Adrenal gland (tissue), 12 donors: ENCODE data around the gene ATG12. TPM values are rescaled to one million over a fixed set of nuclear protein-coding genes. Genes with fewer than 3 reads are reported as not detected.

Experiments used
- DNase-seq, 7 donors: peaks; one replicate each; pipeline ENCODE4 v3.0.0-alpha.2; 2019 to 2020
- H3K27ac ChIP-seq, 5 donors: fragments of 200-600 bp; sonication (generic) in 4 of 5; 1 replicate in 3 of 5; 2 replicates in 2 of 5; pipeline versions ENCODE4 v1.5.1 to v1.8.0; 2016 to 2020; ENCODE audit warnings: mild to moderate bottlenecking in 1 of 5
- H3K27me3 ChIP-seq: fragments of 200-600 bp; 2 replicates; pipeline ENCODE4 v1.8.0; 2021
- H3K36me3 ChIP-seq, 2 donors: fragments of 200-600 bp; replicated peaks in 1 of 2; 1 replicate in 1 of 2; 2 replicates in 1 of 2; pipeline versions ENCODE4 v1.5.1 to v1.8.0; 2018 to 2022
- H3K4me1 ChIP-seq, 2 donors: fragments of 200-600 bp; replicated peaks in 1 of 2; 1 replicate in 1 of 2; 2 replicates in 1 of 2; pipeline versions ENCODE4 v1.5.1 to v1.8.0; 2018 to 2021
- H3K4me3 ChIP-seq, 4 donors: fragments of 200-600 bp; sonication (generic) in 3 of 4; one replicate each; pipeline ENCODE4 v1.5.1; 2016 to 2018
- H3K9me3 ChIP-seq, 3 donors: fragments of 200-600 bp; sonication (generic) in 1 of 3; replicated peaks in 1 of 3; 1 replicate in 2 of 3; 2 replicates in 1 of 3; pipeline versions ENCODE4 v1.5.1 to v1.8.0; 2016 to 2021
- POLR2A ChIP-seq, 2 donors: fragments of 450-650 bp; IDR thresholded peaks; one replicate each; pipeline ENCODE4 v1.6.1; 2017; ENCODE audit warnings: antibody characterized with exemption in 2 of 2, mild to moderate bottlenecking in 2 of 2, moderate library complexity in 1 of 2
- WGBS, 4 donors: extraction: QIAGEN DNeasy Blood & Tissue Kit in 2 of 4; methylation state at CpG; one replicate each; pipeline versions ENCODE4 v1.1.5 to v1.1.7; 2013 to 2017; 5-methylcytosine and 5-hydroxymethylcytosine counted together
- intact Hi-C, 2 donors: fragments of 100-400 bp; cut with DNase I; formaldehyde crosslinking; loops; one replicate each; pipeline versions ENCODE4 v1.14.1 to v1.15.0; 2022 to 2023
- polyA plus RNA-seq, 3 donors: library from polyadenylated mRNA; stranded (reverse); fragments of 200-250 nt in 2 of 3; fragments of 350-450 nt in 1 of 3; fragmentation: Illumina TruSeq in 1 of 3; extraction: RNeasy Lipid Tissue Mini Kit (QIAGEN cat#74804) in 1 of 3; gene quantifications; one replicate each; pipeline ENCODE4 v1.2.3, GENCODE V29; 2013 to 2014
- total RNA-seq, 9 donors: library from RNA; depleted of rRNA in 4 of 9; stranded (reverse); fragments of >200 nt in 4 of 9; fragments of 120-200 nt in 1 of 9; fragmentation: NEBNext Ultra II Directional in 1 of 9; extraction: Animal tissue kit (Norgen Biotek cat#: 25700) in 1 of 9; gene quantifications; one replicate each; pipeline versions ENCODE4 v1.1.0 to v1.2.4, GENCODE V29; 2013 to 2023
- TF ChIP-seq, protein P1 (sequence below), 6 experiments: fragments of 450-650 bp in 4 of 6; fragments of 200-600 bp in 2 of 6; sonication (generic) in 1 of 6; IDR thresholded peaks; 1 replicate in 5 of 6; 2 replicates in 1 of 6; pipeline versions ENCODE4 v1.5.1 to v1.8.0; 2016 to 2021; ENCODE audit warnings: antibody characterized with exemption in 6 of 6, mild to moderate bottlenecking in 2 of 6, moderate library complexity in 1 of 6
- donor health status: healthy with polysubstance abuse.
- donor health status: Bipolar disorder and iron deficiency.
- donor health status: DM: yes; HTN: yes; CAD: no.
- donor health status: DM: no; HTN: no; CAD: no.
- donor health status: DM: no; HTN: no; CAD: no.
- donor health status: DM: yes; HTN: yes; CAD: no.

The ATG12 gene
- total and polyA plus RNA-seq, 12 donors, result 23.7 to 68.0 (median 41.1) TPM

DNA sequence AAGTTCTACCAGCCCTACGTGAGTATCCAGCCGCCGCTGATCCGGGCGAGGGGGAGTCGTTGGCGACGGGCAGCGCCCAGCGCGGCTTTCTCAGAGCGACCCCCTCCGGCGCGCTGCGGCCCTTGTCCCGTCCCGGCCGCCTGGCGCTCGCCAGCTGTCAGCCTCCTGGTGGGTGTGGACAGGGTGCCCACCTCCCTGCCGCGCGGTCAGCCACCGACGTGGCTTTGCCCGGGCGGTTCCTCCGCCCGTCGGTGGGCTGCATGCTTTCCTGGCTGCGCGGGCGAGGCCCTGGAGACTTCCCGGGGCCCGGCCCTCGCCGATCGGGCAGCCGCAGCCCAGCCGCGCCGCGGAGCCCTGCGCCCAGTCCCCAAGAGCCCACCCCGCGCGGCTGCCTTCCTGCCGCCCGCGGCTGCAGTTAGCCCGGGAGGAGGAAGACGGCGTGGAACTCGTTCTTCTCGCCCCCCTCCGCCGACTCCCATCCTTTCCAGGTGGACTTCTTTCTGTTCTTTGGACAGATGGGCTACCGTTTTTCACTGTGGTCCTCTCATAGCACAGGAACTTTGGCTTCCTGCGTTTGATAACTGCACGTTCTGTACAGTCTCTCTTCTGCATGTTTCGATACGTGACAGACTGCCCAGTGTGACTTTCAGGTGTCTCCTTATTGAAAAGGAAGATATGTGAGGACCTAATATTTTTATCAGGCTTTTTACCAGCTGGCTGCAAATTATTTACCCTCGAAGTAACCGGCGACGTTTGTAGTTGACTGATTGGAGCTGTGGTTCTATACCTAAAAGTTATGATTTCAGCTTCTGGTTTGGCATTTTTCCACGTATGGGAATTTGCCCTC is 947 bp upstream of the ATG12 start:
- DNase-seq, result peak in 3 of 7 donors; percentile 14 to 60 (median 31)
- Histone ChIP-seq H3K9me3 (no peaks in the 10 kb centered on the region), H3K4me3 (peak overlapping the region; percentile 18 to 93 (median 64)), H3K27me3 (no peaks in the 10 kb centered on the region), H3K4me1 (peaks cover 17 to 52% of the 10 kb centered on the region in 2 donors), H3K36me3 (peaks cover 0 to 6% of the 10 kb centered on the region in 2 donors), H3K27ac (peak overlapping the region; percentile 81 to 97 (median 84))
- intact Hi-C loops, result no loop called here
- TF ChIP-seq POLR2A (IDR thresholded peaks at IDR 0.05), result no peak
- TF ChIP-seq, protein P1, sequence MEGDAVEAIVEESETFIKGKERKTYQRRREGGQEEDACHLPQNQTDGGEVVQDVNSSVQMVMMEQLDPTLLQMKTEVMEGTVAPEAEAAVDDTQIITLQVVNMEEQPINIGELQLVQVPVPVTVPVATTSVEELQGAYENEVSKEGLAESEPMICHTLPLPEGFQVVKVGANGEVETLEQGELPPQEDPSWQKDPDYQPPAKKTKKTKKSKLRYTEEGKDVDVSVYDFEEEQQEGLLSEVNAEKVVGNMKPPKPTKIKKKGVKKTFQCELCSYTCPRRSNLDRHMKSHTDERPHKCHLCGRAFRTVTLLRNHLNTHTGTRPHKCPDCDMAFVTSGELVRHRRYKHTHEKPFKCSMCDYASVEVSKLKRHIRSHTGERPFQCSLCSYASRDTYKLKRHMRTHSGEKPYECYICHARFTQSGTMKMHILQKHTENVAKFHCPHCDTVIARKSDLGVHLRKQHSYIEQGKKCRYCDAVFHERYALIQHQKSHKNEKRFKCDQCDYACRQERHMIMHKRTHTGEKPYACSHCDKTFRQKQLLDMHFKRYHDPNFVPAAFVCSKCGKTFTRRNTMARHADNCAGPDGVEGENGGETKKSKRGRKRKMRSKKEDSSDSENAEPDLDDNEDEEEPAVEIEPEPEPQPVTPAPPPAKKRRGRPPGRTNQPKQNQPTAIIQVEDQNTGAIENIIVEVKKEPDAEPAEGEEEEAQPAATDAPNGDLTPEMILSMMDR (IDR thresholded peaks at IDR 0.05), result peak in 1 of 6 experiments; percentile 27
- 0 to 1% (median 0%) methylated on average over 12 to 68 of the region's 68 CpGs for WGBS, 4 donors

- peak overlapping the region; percentile 72 to 93 (median 91) for H3K4me3 ChIP-seq
- intact Hi-C loops, result no loop called here
- peaks cover 17 to 55% of the 10 kb centered on the region in 2 donors for H3K4me1 ChIP-seq
- TF ChIP-seq, protein P1 (IDR thresholded peaks at IDR 0.05), result no peak
- TF ChIP-seq POLR2A (IDR thresholded peaks at IDR 0.05), result no peak
- H3K36me3 ChIP-seq, result peaks cover 0 to 21% of the 10 kb centered on the region in 2 donors
- no peaks in the 10 kb centered on the region for H3K27me3 ChIP-seq
- DNase-seq, result no peak
- peak overlapping the region; percentile 81 to 97 (median 84) for H3K27ac ChIP-seq
- no peaks in the 10 kb centered on the region for H3K9me3 ChIP-seq
- 0 to 2% (median 1%) methylated on average over 5 of the region's 5 CpGs for WGBS, 4 donors
These were observed 492 bp downstream of the ATG12 start for GRCh38 chr5:115840873-115841272.

DNA sequence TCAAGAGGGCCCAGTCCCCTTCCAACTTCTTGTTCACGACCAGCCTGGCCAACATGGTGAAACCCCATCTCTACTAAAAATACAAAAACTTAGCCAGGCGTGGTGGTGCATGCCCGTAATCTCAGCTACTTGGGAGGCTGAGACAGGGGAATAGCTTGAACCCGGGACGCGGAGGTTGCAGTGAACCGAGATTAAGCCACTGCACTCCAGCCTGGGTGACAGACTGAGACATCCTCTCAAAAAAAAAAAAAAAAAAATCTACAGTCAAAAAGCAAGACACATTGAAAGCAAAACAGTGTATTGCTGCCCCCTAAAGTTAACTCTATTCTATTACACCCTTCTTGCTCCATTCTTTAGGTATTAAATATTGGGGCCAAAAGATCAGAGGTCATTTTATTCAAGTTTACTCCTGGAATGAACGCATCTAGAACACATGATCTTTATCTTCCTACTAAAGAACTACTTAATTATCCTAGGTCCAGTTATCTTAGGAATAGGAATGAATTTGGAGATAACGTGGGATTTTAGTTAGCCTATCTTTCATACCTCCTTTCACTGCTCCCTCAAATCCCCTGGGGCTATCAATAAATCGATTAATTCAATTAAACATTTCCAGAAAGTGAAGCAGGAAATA is 2.4 kb downstream of the ATG12 start:
- DNase-seq, result peak in 2 of 7 donors; percentile 13 to 23
- intact Hi-C loops, result no loop called here
- TF ChIP-seq POLR2A (IDR thresholded peaks at IDR 0.05), result no peak
- TF ChIP-seq, protein P1 (IDR thresholded peaks at IDR 0.05), result peak; percentile 44 to 83 (median 64)
- peaks cover 17 to 46% of the 10 kb centered on the region in 2 donors for H3K4me1 ChIP-seq
- H3K36me3 ChIP-seq, result peaks cover 0 to 29% of the 10 kb centered on the region in 2 donors
- H3K27me3 ChIP-seq, result no peaks in the 10 kb centered on the region
- 33 to 44% (median 36%) methylated on average over 10 of the region's 10 CpGs for WGBS, 4 donors
- no peaks in the 10 kb centered on the region for H3K9me3 ChIP-seq
- peak overlapping the region in 1 of 4 donors; percentile 4 for H3K4me3 ChIP-seq
- peak overlapping the region in 1 of 5 donors; percentile 32 for H3K27ac ChIP-seq

- WGBS, 4 donors, result 84 to 88% (median 86%) methylated on average over 4 of the region's 4 CpGs
- DNase-seq, result no peak
- intact Hi-C loops, result no loop called here
- Histone ChIP-seq H3K27me3 (no peaks in the 10 kb centered on the region), H3K36me3 (peaks cover 0 to 47% of the 10 kb centered on the region in 2 donors), H3K4me1 (peaks cover 8 to 33% of the 10 kb centered on the region in 2 donors), H3K4me3 (no peak overlapping the region), H3K27ac (no peak overlapping the region), H3K9me3 (no peaks in the 10 kb centered on the region)
- no peak for TF ChIP-seq POLR2A (IDR thresholded peaks at IDR 0.05)
- TF ChIP-seq, protein P1 (IDR thresholded peaks at IDR 0.05), result no peak
These were observed 5.9 kb downstream of the ATG12 start for GRCh38 chr5:115835481-115835880.
